Ishikawa (cell line): ENCODE measurements around the gene NXPH2.

Source experiments
- CEBPB ChIP-seq: IDR thresholded peaks from 2 replicates; pipeline ENCODE4 v1.6.1; 2012
- CREB1 ChIP-seq: IDR thresholded peaks from 2 replicates; pipeline ENCODE4 v1.6.1; 2012; ENCODE audit warnings: low read depth
- EGR1 ChIP-seq: IDR thresholded peaks from 2 replicates; pipeline ENCODE4 v1.6.1; 2012
- EP300 ChIP-seq: IDR thresholded peaks from 2 replicates; pipeline ENCODE4 v1.6.1; 2012; ENCODE audit warnings: borderline replicate concordance
- FOXM1 ChIP-seq: IDR thresholded peaks from 2 replicates; pipeline ENCODE4 v1.6.1; 2012; ENCODE audit warnings: low read depth, borderline replicate concordance
- MAX ChIP-seq: IDR thresholded peaks from 2 replicates; pipeline ENCODE4 v1.6.1; 2012
- RAD21 ChIP-seq: IDR thresholded peaks from 2 replicates; pipeline ENCODE4 v1.6.1; 2012; ENCODE audit warnings: low read depth
- REST ChIP-seq: IDR thresholded peaks from 2 replicates; pipeline ENCODE4 v1.6.1; 2012; ENCODE audit warnings: low read depth, mild to moderate bottlenecking
- TAF1 ChIP-seq: IDR thresholded peaks from 2 replicates; pipeline ENCODE4 v1.6.1; 2012; ENCODE audit warnings: low read depth, mild to moderate bottlenecking
- TCF12 ChIP-seq: IDR thresholded peaks from 2 replicates; pipeline ENCODE4 v1.6.1; 2012; ENCODE audit warnings: low read depth
- TEAD4 ChIP-seq: IDR thresholded peaks from 2 replicates; pipeline ENCODE4 v1.6.1; 2012
- USF1 ChIP-seq: IDR thresholded peaks from 2 replicates; pipeline ENCODE4 v1.6.1; 2012
- ZBTB7A ChIP-seq: IDR thresholded peaks from 2 replicates; pipeline ENCODE4 v1.6.1; 2012; ENCODE audit warnings: low read depth

- TF ChIP-seq EP300 (no peak), CEBPB (no peak), FOXM1 (no peak), REST (no peak), MAX (no peak), ZBTB7A (no peak), RAD21 (peak; percentile 81), TCF12 (no peak), CREB1 (no peak), EGR1 (no peak), TAF1 (no peak), USF1 (no peak), TEAD4 (no peak)
Measured at GRCh38 chr2:138827426-138828054, 47.4 kb upstream of the NXPH2 start.
